ENCODE measurements around the gene HGD.

Gene HGD

GRCh38 chr3:120708408-120708807, 26.4 kb upstream of the HGD start:
- DNase-seq (ENCODE audit: low read depth, low spot score) = no peak
- no peak overlapping the region for H3K4me3 ChIP-seq (ENCODE audit: low read depth, low read length)
- ChIA-PET POLR2A (no interaction called here), CTCF (interaction anchor here (0.8 kb wide), 1 partner anchor 10 kb away, joined by 3 read pairs; no protein-coding TSS in a partner anchor)
- TF ChIP-seq, protein P1, sequence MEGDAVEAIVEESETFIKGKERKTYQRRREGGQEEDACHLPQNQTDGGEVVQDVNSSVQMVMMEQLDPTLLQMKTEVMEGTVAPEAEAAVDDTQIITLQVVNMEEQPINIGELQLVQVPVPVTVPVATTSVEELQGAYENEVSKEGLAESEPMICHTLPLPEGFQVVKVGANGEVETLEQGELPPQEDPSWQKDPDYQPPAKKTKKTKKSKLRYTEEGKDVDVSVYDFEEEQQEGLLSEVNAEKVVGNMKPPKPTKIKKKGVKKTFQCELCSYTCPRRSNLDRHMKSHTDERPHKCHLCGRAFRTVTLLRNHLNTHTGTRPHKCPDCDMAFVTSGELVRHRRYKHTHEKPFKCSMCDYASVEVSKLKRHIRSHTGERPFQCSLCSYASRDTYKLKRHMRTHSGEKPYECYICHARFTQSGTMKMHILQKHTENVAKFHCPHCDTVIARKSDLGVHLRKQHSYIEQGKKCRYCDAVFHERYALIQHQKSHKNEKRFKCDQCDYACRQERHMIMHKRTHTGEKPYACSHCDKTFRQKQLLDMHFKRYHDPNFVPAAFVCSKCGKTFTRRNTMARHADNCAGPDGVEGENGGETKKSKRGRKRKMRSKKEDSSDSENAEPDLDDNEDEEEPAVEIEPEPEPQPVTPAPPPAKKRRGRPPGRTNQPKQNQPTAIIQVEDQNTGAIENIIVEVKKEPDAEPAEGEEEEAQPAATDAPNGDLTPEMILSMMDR (IDR thresholded peaks at IDR 0.05; ENCODE audit: insufficient read depth, low read length, missing control alignments) = no peak

GRCh38 chr3:120706950-120707349, 24.9 kb upstream of the HGD start:
- POLR2A ChIA-PET = no interaction called here
- DNase-seq (ENCODE audit: low read depth, low spot score) = no peak
- CTCF ChIA-PET = no interaction called here
- H3K4me3 ChIP-seq (ENCODE audit: low read depth, low read length) = no peak overlapping the region
- TF ChIP-seq, protein P1 (IDR thresholded peaks at IDR 0.05; ENCODE audit: insufficient read depth, low read length, missing control alignments) = no peak

DNA sequence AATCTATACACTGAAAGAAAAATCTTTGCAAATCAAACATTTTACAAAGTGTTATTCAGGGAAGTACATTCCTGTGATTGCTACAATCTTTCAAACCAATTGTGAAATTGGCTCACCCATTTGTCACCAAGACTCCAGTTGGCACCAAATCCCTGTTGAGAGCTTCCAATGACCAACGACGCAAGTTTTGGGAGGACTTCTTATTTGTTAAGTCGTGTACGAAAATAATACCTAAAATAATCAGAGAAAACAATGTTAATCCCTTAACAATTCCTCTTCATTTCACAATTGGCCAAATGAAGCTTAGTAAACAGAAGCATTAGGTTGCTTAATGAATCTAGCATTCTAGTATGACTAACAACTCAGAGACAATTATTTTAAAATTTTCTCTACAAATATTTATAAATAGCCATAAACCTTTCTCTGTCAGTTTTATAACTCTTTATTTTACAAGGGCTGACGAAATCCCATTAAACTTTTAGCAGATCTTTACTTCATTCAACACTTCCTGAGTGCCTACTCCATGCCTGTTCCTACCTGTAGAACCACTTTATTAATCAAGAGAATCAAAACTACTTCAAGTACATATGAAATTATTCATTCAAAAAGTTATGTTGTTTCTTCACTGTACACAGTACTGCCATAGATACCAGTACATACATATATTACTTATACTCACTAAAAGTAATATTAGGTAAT, 24.0 kb upstream of the HGD start:
- POLR2A ChIA-PET = no interaction called here
- CTCF ChIA-PET = no interaction called here
- DNase-seq (ENCODE audit: low read depth, low spot score) = no peak
- TF ChIP-seq, protein P1 (IDR thresholded peaks at IDR 0.05; ENCODE audit: insufficient read depth, low read length, missing control alignments) = no peak
- no peak overlapping the region for H3K4me3 ChIP-seq (ENCODE audit: low read depth, low read length)

- TF ChIP-seq, protein P1 (IDR thresholded peaks at IDR 0.05; ENCODE audit: insufficient read depth, low read length, missing control alignments) = no peak
- no peak for DNase-seq (ENCODE audit: low read depth, low spot score)
- POLR2A ChIA-PET = no interaction called here
- CTCF ChIA-PET = interaction anchor here (0.9 to 2.4 kb wide), 4 partner anchors 12 to 138 kb away, joined by 4 to 8 read pairs (median 4); no protein-coding TSS in a partner anchor
- H3K4me3 ChIP-seq (ENCODE audit: low read depth, low read length) = no peak overlapping the region
Measured at GRCh38 chr3:120699333-120699732, 17.3 kb upstream of the HGD start.

- CTCF ChIA-PET = interaction anchor here (1.0 to 1.2 kb wide), 2 partner anchors 19 to 89 kb away, joined by 3 read pairs; no protein-coding TSS in a partner anchor
- TF ChIP-seq, protein P1 (IDR thresholded peaks at IDR 0.05; ENCODE audit: insufficient read depth, low read length, missing control alignments) = no peak
- POLR2A ChIA-PET = interaction anchor here (0.5 to 0.7 kb wide), 2 partner anchors 8 to 98 kb away, joined by 3 to 4 read pairs; partner anchors contain the start of gene NDUFB4
- H3K4me3 ChIP-seq (ENCODE audit: low read depth, low read length) = no peak overlapping the region
- DNase-seq (ENCODE audit: low read depth, low spot score) = no peak
Measured at GRCh38 chr3:120693439-120694171, 11.6 kb upstream of the HGD start.

DNA sequence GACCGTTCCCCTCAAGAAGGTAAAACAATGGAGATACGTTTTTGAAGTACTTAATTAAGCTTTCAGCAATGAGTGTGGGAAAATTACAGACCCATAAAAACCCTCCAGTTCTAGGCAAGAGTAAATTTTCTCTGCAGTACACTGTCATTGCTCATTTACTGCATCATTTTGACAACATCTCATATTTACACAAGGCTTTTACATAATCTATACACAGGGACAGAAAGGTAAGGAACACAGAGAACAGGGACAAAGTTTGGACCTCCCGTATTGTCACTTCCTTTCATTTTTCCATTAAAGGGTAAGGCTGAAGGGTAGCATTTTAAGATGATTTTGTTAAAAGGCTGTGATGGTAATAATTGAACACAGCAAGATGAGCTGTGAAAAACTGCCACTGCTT, 7.4 kb upstream of the HGD start:
- ChIA-PET POLR2A (no interaction called here), CTCF (interaction anchor here (1.4 to 3.8 kb wide), 2 partner anchors 9 to 105 kb away, joined by 3 to 17 read pairs; no protein-coding TSS in a partner anchor)
- no peak for DNase-seq (ENCODE audit: low read depth, low spot score)
- no peak overlapping the region for H3K4me3 ChIP-seq (ENCODE audit: low read depth, low read length)
- TF ChIP-seq, protein P1 (IDR thresholded peaks at IDR 0.05; ENCODE audit: insufficient read depth, low read length, missing control alignments) = no peak
